Activated T-cell treated with anti-CD3 and anti-CD28 coated beads for 48 hours (primary cell): Measurements from ENCODE around the gene CCDC170.

Experiments
- DNase-seq: peaks from one replicate; pipeline ENCODE4 v3.0.0-alpha.2; 2020; ENCODE audit warnings: low read depth

CCDC170 gene

GRCh38 chr6:151546941-151547659 lies 53.3 kb downstream of the CCDC170 start:
- no peak for DNase-seq

DNA sequence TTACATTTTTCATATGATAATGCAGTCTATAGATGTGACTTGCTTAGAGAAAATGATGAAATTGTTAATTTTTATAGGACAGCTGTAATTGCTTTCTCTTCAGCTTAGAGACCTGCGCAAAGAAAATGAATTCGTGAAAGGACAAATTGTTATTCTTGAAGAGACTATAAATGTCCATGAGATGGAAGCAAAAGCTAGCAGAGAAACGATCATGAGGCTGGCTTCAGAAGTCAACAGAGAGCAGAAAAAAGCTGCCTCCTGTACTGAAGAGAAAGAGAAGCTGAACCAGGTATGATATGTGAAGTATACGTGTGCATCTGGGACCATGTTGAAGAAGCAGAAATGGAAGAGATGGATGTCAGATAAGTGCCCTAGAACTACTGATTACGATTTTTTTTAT lies 54.4 kb downstream of the CCDC170 start:
- DNase-seq = no peak

DNA sequence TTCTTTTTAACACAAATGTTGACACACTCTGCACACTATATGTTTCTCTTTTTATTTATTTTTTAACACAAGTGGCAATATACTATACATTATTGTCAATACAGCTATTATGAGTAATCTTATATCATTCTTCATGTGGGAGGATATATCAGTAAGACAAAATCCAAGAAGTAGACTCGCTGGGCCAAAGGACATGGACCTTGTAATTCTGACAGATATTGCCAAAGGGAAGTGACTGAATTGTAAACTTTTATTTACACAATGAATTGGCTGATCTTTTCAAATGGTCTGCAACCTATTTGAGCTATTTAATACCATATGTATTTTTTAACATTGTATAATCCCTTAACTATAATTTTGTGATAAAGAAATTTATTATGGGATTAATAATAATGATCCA lies 56.0 kb downstream of the CCDC170 start:
- DNase-seq = no peak

DNA sequence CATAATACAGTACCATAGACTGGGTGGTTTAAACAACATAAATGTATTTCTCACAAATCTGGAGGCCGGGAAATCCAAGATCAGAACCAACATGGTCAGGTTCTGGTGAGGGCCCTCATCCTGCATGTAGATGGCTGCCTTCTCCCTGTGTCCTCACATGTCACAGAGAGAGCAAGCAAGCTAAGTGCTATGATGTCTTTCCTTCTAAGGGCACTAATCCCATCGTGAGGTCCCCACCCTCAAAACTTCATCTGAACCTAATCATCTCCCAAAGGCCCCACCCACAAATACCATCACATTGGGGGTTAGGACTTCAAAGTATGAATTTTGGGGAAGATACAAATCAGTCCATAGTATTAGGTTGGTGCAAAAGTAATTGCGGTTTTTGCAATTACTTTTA lies 56.8 kb downstream of the CCDC170 start:
- no peak for DNase-seq

DNA sequence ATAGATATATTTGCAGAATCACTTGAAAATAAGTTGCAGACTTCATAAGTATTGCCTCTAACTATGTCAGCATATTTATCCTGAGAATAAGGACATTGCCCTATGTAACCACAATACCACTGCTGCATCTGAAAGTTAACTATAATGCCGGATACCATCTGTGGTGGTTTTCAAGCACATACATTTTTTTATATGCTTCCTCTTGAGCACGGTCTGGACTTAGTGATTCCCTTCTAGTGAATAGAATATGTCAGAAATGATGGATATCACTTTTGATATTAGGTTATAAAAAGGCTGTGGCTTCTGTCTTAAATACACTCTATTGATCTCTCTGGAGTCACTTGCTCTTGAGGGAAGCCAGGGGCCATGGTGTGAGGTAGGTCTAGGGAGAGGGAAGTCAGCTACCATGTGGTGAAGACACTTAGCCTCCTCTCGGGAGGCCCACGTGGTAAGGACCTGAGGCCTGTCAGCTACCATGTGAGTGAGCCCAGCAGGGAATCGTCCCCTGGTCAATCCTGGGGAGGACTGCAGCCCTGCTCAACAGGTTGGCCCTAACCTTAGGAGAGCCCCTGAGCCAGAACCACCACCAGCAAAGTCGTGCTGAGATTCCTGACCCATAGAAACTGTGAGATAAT lies 57.5 kb downstream of the CCDC170 start:
- DNase-seq = no peak

DNA sequence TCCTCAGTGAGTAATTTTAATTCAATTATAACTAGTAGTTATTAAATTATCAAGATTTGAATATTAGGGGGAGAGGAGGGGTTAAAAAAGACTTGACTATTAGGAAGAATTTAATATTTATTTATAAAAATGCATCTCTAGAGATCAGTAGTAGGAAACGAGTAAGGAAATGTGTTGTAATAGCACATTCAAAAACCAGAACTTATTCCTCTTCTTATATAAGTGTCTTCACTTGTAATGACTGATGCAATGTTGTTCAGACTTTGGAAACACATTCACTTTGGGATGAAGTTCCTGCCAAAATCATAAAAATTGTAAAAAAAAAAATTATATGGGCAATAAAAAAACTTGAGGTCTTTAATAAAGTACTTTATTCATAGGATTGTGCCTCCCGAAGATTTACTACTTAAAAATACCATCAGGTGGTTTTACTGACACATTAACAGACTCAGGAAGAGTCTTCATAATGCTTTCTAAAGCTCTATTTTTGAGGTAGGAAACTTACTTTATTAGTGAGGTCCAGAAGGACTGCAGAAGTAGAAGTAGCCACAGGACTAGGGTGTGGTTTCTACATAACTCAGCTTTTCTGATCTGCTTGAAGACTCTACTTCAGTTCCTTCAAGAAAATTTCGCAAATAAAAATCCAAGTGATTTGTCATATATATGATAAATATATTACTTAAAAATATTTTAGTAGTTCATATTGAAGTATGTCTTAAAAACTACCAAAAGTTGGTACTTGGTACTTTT lies 59.8 kb downstream of the CCDC170 start:
- DNase-seq = no peak

- DNase-seq = no peak
Measured at GRCh38 chr6:151561238-151561637, 67.4 kb downstream of the CCDC170 start.

DNA sequence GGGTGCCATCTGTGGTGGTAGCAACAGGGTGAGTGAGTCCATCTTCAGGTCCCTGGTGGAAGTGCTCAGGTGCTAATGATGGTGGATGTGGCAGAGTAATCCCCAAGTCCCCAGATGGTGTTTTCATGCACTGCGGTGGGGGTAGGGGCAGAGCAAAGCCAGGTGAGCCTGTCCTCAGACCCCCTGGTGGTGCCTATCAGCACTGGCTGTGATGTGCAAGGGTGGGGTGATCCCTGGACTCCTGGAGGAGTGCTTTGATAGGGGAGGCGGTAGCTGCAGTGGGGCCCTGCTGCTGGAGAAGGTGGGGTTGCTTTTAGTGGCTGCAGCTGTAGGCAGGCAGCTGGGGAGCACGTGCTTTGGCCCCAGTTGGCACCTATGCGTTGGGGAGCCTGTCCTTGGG lies 70.8 kb downstream of the CCDC170 start:
- no peak for DNase-seq

DNA sequence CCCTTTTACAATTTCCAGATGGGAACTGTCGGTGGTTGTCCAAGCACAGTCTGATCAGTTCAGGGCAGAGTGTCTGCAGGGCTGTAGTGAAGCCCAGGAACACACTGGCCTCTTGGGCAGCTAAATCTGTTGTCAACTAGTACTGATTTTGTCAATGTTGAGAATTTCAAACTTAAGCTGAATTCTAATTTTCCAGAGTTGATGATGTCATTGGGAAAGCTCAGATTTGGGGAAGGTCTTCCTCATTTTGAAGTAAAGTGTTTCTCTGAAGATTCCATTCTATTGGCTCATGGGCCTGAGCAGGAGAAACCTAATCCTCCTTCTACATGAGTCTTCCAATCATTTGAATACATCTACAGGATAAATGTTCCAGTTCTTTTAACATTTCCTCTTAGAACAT lies 72.1 kb downstream of the CCDC170 start:
- no peak for DNase-seq

GRCh38 chr6:151566557-151566956 lies 72.7 kb downstream of the CCDC170 start:
- DNase-seq = no peak

GRCh38 chr6:151576633-151577032 lies 82.8 kb downstream of the CCDC170 start:
- DNase-seq = no peak

DNA sequence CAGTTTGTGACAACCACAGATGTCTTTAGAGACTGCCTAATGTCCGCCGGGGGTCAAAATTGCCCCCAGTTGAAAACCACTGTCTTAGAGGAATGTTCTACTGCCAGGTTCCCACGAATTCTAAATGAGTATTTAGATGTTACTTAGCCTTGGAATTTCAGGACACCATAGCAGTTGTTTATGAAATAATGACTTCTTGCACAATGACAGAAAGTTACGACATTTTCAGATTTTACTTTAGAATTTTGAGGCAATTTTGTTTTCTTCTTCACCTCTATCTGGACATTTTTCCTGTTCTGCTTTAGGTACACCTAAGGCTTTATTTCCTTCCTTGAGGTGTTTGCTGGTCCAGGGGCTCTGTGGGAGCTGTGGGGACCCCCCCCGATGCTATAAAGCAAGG lies 83.4 kb downstream of the CCDC170 start:
- DNase-seq = no peak

GRCh38 chr6:151585741-151586140 lies 91.9 kb downstream of the CCDC170 start:
- DNase-seq = no peak

DNA sequence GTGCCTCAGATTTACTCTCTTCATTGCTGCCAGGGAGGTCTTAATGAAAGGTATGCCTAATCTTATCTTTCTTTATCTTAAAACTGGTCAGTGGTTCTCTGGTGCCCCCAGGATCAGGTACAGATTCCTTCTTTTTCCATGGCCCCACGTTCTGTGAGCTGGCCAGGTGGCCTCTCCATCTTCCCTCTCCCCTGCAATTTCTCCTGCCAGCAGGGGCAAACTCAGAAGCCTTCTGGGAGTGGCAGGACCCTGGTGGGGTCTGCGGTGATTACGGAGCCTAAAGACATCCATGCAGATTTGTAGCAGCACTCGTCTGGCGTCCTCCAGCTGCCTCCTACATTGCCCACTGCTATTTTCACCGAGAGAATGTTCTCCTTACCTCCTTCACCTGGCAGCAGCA lies 95.8 kb downstream of the CCDC170 start:
- no peak for DNase-seq

GRCh38 chr6:151590742-151591141 lies 96.9 kb downstream of the CCDC170 start:
- no peak for DNase-seq

- DNase-seq = no peak
Measured at GRCh38 chr6:151592449-151593159, 98.8 kb downstream of the CCDC170 start.

GRCh38 chr6:151609146-151609902 lies 115.5 kb downstream of the CCDC170 start:
- no peak for DNase-seq

DNA sequence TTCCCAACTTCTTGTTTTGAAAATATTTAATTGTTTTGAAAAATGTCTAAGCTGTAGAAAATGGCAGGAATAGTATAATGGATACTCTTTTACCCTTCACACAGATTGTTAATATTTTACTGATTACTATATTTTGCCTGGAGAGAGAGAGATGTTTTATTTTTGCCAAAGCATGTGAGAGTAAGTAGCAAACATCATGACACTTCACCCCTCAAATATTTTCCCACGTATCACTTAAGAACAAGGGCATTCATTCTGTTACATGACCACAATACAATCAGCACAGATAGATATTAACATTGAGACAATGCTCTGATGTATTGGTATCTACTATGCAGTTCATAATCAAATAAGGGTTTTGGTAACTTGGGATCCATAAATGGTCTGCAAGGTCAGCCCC lies 116.5 kb downstream of the CCDC170 start:
- DNase-seq = no peak

GRCh38 chr6:151614630-151615029 lies 120.8 kb downstream of the CCDC170 start:
- DNase-seq = no peak

DNA sequence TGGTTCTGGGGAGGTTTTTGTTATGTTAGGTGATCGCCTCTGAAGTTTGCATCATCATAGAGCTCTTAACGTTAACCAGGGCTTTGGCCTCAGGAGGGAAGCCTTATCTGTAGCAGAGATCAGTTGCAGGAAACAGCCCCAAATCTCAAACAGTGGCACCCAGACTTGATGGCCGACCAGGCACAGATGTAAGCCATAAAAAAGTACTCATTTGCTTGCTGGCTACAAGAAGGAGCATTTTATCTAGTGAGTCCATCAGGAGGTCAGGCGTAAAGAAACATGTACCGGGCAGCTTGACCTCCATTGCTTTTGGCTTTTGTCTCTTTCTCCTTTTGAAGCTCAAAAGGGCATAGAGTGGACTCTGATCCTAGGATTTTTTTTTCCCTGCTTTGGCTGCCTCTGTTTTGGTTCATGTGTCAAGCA lies 122.3 kb downstream of the CCDC170 start:
- DNase-seq = no peak

- DNase-seq = no peak
Measured at GRCh38 chr6:151616600-151616999, 122.8 kb downstream of the CCDC170 start.

- no peak for DNase-seq
Measured at GRCh38 chr6:151617539-151617938, 123.7 kb downstream of the CCDC170 start.
